Measurements from ENCODE around the gene FOXK1.
"Not testable (repeated sequence)": the region's sequence is repeated elsewhere in the genome, so short reads cannot be mapped to it uniquely, and the experiment has no call there.

The FOXK1 gene

DNA sequence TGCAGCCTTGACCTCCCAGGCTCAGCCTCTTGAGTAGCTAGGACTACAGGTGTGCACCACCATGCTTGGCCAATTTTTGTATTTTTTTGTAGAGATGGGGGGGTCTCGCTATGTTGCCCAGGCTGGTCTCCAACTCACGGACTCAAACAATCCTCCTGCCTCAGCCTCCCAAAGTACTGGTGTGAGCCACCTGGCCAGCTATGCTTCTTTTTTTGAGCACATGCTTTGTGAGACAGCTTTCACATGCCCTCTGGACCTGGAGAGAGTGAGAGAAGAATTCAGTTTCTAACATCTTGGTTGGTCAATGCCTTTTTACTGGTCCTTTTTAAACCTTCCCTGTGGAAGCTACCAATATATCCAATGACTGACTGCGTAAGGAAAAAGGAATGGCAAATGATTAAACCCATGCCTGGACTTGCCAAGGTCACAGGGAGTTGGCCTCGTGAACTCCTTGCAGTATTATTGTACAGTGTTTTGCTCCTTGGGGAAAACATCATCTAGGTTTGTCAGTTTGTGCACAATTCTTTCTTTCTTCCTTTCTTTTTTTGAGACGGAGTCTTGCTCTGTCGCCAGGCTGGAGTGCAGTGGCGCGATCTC, 6.2 kb upstream of the FOXK1 start:
- DNase-seq, result no peak
- no peaks in the 10 kb centered on the region for H3K4me1 ChIP-seq
- TF ChIP-seq, protein P1, sequence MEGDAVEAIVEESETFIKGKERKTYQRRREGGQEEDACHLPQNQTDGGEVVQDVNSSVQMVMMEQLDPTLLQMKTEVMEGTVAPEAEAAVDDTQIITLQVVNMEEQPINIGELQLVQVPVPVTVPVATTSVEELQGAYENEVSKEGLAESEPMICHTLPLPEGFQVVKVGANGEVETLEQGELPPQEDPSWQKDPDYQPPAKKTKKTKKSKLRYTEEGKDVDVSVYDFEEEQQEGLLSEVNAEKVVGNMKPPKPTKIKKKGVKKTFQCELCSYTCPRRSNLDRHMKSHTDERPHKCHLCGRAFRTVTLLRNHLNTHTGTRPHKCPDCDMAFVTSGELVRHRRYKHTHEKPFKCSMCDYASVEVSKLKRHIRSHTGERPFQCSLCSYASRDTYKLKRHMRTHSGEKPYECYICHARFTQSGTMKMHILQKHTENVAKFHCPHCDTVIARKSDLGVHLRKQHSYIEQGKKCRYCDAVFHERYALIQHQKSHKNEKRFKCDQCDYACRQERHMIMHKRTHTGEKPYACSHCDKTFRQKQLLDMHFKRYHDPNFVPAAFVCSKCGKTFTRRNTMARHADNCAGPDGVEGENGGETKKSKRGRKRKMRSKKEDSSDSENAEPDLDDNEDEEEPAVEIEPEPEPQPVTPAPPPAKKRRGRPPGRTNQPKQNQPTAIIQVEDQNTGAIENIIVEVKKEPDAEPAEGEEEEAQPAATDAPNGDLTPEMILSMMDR (IDR thresholded peaks at IDR 0.05; ENCODE audit: low read depth, low read length), result no peak

DNA sequence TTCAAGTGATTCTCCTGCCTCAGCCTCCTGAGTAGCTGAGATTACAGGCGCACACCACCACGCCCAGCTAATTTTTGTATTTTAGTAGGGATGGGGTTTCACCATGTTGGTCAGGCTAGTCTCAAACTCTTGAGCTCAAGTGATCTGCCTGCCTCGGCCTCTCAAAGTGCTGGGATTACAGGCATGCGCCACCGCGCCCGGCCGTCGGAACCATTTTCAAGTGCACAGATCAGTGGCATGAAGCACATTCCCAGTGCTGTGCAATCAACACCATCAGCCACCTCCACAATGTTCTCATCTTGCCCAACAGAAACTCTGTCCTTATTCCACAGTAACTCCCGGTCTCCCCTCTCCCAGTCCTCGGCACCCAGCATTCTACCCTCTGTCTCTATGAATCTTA, 4.6 kb upstream of the FOXK1 start:
- H3K36me3 ChIP-seq; DNase-seq; H3K9me3 ChIP-seq; H3K27me3 ChIP-seq; H3K4me3 ChIP-seq (ENCODE audit: low read depth, low read length); H3K4me1 ChIP-seq: not testable (repeated sequence)

More for the DNA sequence above, 6.2 kb upstream of the FOXK1 start:
- H3K27me3 ChIP-seq, result no peaks in the 10 kb centered on the region
- no peaks in the 10 kb centered on the region for H3K9me3 ChIP-seq
- no peak overlapping the region for H3K4me3 ChIP-seq (ENCODE audit: low read depth, low read length)
- H3K36me3 ChIP-seq, result no peaks in the 10 kb centered on the region

DNA sequence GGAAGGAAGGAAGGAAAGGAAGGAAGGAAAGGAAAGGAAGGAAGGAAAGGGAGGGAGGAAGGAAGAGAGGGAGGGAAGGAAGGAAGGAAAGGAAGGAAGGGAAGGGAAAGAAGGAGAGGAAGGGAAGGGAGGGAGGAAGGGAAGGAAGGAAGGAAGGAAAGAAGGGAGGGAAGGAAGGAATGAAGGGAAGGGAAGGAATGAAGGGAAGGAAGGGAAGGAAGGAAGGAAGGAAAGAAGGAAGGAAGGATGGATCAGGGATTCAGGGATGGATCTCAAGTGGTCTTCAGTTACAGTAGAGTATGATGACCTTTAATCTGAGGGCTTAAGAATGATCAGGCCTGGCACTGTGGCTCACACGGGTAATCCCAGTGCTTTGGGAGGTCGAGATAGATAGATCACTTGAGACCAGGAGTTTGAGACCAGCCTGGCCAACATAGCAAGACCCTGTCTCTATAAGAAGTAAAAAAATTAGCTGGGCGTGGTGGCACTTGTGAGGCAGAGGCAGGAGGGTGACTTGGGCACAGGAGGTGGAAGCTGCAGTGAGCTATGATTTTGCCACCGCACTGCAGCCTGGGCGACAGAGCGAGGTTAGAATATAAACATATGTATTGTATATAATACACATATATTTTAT, 760 bp upstream of the FOXK1 start:
- H3K27me3 ChIP-seq, result 0 out of 2 replicates have a peak, but pooled peaks cover 4% of the 10 kb centered on the region
- H3K4me3 ChIP-seq (ENCODE audit: low read depth, low read length), result no peak overlapping the region
- peaks cover 3% of the 10 kb centered on the region; the same call in 1 of the 2 replicates for H3K36me3 ChIP-seq
- H3K4me1 ChIP-seq, result no peaks in the 10 kb centered on the region
- no peak for DNase-seq
- peaks cover 6% of the 10 kb centered on the region for H3K9me3 ChIP-seq
- TF ChIP-seq, protein P1 (IDR thresholded peaks at IDR 0.05; ENCODE audit: low read depth, low read length), result no peak

DNA sequence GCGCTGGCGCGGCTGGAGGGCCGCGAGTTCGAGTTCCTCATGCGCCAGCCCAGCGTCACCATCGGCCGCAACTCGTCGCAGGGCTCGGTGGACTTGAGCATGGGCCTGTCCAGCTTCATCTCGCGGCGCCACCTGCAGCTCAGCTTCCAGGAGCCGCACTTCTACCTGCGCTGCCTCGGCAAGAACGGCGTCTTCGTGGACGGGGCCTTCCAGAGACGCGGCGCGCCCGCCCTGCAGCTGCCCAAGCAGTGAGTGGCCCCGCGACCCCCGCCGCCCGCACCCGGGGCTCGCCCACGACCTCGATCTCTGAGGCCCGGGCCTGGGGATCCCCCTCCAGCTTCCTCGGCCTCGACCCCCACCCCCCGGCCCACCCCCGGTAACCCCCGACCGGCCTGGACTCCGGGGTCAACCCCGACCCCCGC, 537 bp downstream of the FOXK1 start:
- DNase-seq, result peak; percentile 34
- peaks cover 6% of the 10 kb centered on the region for H3K9me3 ChIP-seq
- peak overlapping the region; percentile 79 for H3K4me3 ChIP-seq (ENCODE audit: low read depth, low read length)
- 0 out of 2 replicates have a peak, but pooled peaks cover 4% of the 10 kb centered on the region for H3K27me3 ChIP-seq
- TF ChIP-seq, protein P1 (IDR thresholded peaks at IDR 0.05; ENCODE audit: low read depth, low read length), result no peak
- peaks cover 6% of the 10 kb centered on the region; the same call in 1 of the 2 replicates for H3K36me3 ChIP-seq
- no peaks in the 10 kb centered on the region for H3K4me1 ChIP-seq

DNA sequence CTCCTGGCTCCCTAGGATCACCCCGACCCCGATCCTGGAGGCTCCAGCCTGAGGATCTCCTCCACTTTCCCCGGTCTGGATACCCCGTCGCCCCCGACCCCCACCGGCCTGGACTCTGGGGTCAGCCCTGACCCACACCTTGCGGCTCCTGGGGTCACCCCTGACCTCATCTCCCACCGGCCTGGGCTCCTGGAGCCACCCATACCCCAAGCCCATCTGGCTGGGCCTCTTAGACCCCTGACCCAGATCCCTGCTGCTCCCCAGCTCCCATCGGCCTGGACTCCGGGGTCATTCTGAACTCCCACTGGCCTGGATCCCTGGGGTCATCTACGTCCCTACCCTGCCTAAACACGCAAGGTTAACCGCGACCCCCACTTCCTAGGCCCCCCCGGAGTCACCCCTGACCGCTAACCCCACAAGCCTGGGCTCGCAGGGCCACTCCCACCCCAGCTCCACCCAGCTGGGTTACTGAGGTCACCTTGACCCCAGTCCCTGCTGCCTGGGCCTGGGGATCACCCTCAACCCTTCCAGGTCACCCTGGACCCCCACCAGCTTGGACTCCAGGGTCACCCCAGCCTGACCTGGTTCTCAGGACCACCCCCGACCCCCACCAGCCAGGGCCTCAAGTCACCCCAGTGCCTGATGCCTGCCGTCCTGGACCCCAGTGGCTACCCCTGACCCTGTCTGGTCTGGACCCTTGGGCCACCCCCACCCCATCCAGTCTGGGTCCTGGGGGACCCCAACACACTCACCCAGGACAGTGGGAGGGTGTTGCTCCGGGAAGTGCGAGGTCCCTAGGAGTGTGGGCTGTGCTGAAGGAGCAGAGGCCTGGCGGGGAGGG, 1.2 kb downstream of the FOXK1 start:
- no peaks in the 10 kb centered on the region for H3K4me1 ChIP-seq
- no peak for DNase-seq
- TF ChIP-seq, protein P1 (IDR thresholded peaks at IDR 0.05; ENCODE audit: low read depth, low read length), result no peak
- H3K9me3 ChIP-seq, result peaks cover 6% of the 10 kb centered on the region
- H3K4me3 ChIP-seq (ENCODE audit: low read depth, low read length), result peak overlapping the region; percentile 79
- H3K36me3 ChIP-seq, result peaks cover 6% of the 10 kb centered on the region; the same call in 1 of the 2 replicates
- H3K27me3 ChIP-seq, result 0 out of 2 replicates have a peak, but pooled peaks cover 4% of the 10 kb centered on the region

DNA sequence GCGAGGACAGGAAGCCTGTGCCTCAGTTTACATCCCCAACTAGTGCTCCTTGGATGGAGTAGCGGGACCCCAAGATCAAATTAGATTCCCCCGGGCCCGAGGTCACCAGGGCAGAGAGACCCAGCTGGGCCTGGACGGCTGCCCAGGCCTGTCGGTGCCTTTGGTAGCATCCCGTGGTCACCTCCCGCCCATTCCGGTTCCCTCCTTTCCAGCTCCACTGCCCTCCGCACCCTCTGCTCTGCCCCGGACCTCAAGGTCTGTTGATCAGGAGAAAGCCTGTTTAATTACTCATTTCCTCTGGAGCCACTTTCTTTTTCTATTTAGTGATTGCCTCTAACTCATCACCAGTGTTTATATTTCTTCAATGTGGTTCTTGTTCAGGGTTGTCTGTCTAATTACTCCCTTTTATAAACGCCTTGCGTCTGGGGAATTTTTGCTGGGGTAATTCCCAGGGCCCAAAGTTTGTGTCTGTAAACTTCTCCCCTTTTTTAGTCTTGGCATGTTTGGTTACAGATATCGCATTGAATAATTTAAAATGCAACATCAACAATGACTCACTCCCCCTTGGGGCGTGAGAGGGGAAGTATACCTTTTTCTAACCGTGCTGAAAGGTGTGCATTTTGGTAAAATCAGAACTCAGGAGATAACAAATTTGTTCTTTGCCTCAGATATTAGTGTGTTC, 1.9 kb downstream of the FOXK1 start:
- Histone ChIP-seq H3K36me3 (peaks cover 8% of the 10 kb centered on the region), H3K4me3 (ENCODE audit: low read depth, low read length) (peak overlapping the region; percentile 79), H3K4me1 (no peaks in the 10 kb centered on the region), H3K27me3 (0 out of 2 replicates have a peak, but pooled peaks cover 4% of the 10 kb centered on the region), H3K9me3 (peaks cover 6% of the 10 kb centered on the region)
- peak; percentile 34 for DNase-seq
- TF ChIP-seq, protein P1 (IDR thresholded peaks at IDR 0.05; ENCODE audit: low read depth, low read length), result peak; percentile 24; the same call in 1 of the 2 replicates
